ENCODE results near the gene ROCK1. TPM values are rescaled to one million over a fixed set of nuclear protein-coding genes. Genes with fewer than 3 reads are reported as not detected.

The ROCK1 gene
- total RNA-seq, 2 donors from 2014 or later = 49.6 to 54.2 TPM

DNA sequence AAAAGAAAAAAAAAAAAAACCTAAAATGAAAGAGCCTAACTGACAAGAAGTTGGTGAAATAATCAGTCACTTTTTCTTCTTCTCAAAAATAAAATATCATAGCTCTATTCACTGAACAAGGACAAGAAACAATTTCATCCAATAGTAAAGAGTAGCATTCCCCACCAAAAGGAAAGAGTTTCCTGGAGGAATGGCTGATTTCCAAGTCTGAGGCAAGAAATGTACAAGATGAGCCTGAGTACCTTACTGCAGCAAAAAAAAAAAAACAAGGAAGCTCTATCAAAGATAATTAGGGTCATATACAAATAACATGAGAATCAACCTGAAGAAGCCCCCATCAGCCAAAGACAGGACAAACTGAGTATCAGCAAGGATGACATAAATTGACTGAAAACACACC is 11.5 kb downstream of the ROCK1 start:
- Mint-ChIP-seq H3K9me3 (no peaks in the 10 kb centered on the region), H3K4me3 (no peak overlapping the region), H3K27ac (no peak overlapping the region), H3K36me3 (ENCODE audit: low read depth) (no peaks in the 10 kb centered on the region), H3K27me3 (ENCODE audit: insufficient read depth) (no peaks in the 10 kb centered on the region), H3K4me1 (peaks cover 7% of the 10 kb centered on the region)
- H3K27me3 ChIP-seq (ENCODE audit: control insufficient read depth, insufficient read depth, low read length, poor library complexity, severe bottlenecking) = no peaks in the 10 kb centered on the region
- TF ChIP-seq, protein P1, sequence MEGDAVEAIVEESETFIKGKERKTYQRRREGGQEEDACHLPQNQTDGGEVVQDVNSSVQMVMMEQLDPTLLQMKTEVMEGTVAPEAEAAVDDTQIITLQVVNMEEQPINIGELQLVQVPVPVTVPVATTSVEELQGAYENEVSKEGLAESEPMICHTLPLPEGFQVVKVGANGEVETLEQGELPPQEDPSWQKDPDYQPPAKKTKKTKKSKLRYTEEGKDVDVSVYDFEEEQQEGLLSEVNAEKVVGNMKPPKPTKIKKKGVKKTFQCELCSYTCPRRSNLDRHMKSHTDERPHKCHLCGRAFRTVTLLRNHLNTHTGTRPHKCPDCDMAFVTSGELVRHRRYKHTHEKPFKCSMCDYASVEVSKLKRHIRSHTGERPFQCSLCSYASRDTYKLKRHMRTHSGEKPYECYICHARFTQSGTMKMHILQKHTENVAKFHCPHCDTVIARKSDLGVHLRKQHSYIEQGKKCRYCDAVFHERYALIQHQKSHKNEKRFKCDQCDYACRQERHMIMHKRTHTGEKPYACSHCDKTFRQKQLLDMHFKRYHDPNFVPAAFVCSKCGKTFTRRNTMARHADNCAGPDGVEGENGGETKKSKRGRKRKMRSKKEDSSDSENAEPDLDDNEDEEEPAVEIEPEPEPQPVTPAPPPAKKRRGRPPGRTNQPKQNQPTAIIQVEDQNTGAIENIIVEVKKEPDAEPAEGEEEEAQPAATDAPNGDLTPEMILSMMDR (conservative IDR thresholded peaks at IDR 0.05) = no peak
- no peak overlapping the region for H3K4me3 ChIP-seq (ENCODE audit: low read length)
- no peaks in the 10 kb centered on the region for H3K4me1 ChIP-seq (ENCODE audit: control insufficient read depth, insufficient read depth, low read length)
- no peak overlapping the region for H3K9ac ChIP-seq (ENCODE audit: extremely low read depth, low read length, poor library complexity, severe bottlenecking)
- no peaks in the 10 kb centered on the region for H3K36me3 ChIP-seq (ENCODE audit: control insufficient read depth, insufficient read depth, low read length)
- DNase-seq = no peak
- no peak overlapping the region for H3K27ac ChIP-seq (ENCODE audit: low read depth, low read length)
- peaks cover 3% of the 10 kb centered on the region for H3K9me3 ChIP-seq (ENCODE audit: control insufficient read depth, low read length)

DNA sequence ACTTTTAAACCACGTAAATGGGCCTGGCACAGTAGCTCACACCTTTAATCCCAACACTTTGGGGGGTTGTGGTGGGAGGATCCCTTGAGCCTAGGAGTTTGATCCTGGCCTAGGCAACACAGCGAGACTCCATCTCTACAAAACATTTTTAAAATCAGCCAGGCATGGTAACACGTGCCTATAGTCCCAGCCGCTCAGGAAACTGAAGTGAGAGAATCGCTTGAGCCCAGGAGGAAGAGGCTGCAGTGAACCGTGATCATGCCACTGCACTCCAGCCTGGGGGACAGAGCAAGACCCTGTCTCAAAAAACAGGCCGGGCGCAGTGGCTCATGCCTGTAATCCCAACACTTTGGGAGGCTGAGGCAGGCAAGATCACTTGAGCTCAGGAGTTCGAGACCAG is 12.2 kb downstream of the ROCK1 start:
- Mint-ChIP-seq H3K36me3 (ENCODE audit: low read depth) (no peaks in the 10 kb centered on the region), H3K27ac (no peak overlapping the region), H3K4me3 (no peak overlapping the region), H3K4me1 (peaks cover 7% of the 10 kb centered on the region), H3K9me3 (no peaks in the 10 kb centered on the region), H3K27me3 (ENCODE audit: insufficient read depth) (no peaks in the 10 kb centered on the region)
- no peaks in the 10 kb centered on the region for H3K27me3 ChIP-seq (ENCODE audit: control insufficient read depth, insufficient read depth, low read length, poor library complexity, severe bottlenecking)
- DNase-seq = no peak
- no peak overlapping the region for H3K27ac ChIP-seq (ENCODE audit: low read depth, low read length)
- TF ChIP-seq, protein P1 (conservative IDR thresholded peaks at IDR 0.05) = no peak
- no peaks in the 10 kb centered on the region for H3K36me3 ChIP-seq (ENCODE audit: control insufficient read depth, insufficient read depth, low read length)
- no peaks in the 10 kb centered on the region for H3K4me1 ChIP-seq (ENCODE audit: control insufficient read depth, insufficient read depth, low read length)
- 84 to 88% methylated on average over 4 to 8 of the region's 9 CpGs for WGBS, 2 experiments (ENCODE audit: insufficient coverage in 1 of 2, insufficient read length in 1 of 2)
- H3K9ac ChIP-seq (ENCODE audit: extremely low read depth, low read length, poor library complexity, severe bottlenecking) = no peak overlapping the region
- no peak overlapping the region for H3K4me3 ChIP-seq (ENCODE audit: low read length)
- peaks cover 5% of the 10 kb centered on the region for H3K9me3 ChIP-seq (ENCODE audit: control insufficient read depth, low read length)

DNA sequence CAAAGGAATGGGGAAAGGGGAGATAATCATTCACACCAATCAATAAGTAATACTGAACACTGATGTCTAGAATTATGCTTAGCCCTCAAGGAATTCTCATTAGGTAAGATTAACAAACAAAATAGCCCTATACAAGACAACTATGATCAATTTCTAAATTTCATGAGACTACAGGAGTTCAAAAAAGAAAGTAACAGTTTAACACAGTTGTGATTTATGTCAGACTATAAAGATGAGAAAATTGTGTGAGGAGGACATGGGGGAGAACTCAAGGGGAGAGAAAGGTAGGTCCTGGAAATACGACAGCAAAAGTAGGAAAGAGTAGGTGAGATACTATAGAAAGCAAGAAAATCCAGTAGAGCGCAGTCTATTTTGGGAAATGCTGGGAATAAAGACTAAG is 14.9 kb downstream of the ROCK1 start:
- DNase-seq = no peak
- TF ChIP-seq, protein P1 (conservative IDR thresholded peaks at IDR 0.05) = no peak
- no peaks in the 10 kb centered on the region for H3K36me3 ChIP-seq (ENCODE audit: control insufficient read depth, insufficient read depth, low read length)
- H3K9me3 ChIP-seq (ENCODE audit: control insufficient read depth, low read length) = peaks cover 5% of the 10 kb centered on the region
- Mint-ChIP-seq H3K4me3 (no peak overlapping the region), H3K27me3 (ENCODE audit: insufficient read depth) (no peaks in the 10 kb centered on the region), H3K4me1 (peaks cover 6% of the 10 kb centered on the region), H3K9me3 (no peaks in the 10 kb centered on the region), H3K27ac (no peak overlapping the region), H3K36me3 (ENCODE audit: low read depth) (peaks cover 5% of the 10 kb centered on the region)
- 93 to 100% methylated on average over 2 of the region's 2 CpGs for WGBS, 2 experiments (ENCODE audit: insufficient coverage in 1 of 2, insufficient read length in 1 of 2)
- no peak overlapping the region for H3K27ac ChIP-seq (ENCODE audit: low read depth, low read length)
- no peak overlapping the region for H3K4me3 ChIP-seq (ENCODE audit: low read length)
- no peak overlapping the region for H3K9ac ChIP-seq (ENCODE audit: extremely low read depth, low read length, poor library complexity, severe bottlenecking)
- no peaks in the 10 kb centered on the region for H3K27me3 ChIP-seq (ENCODE audit: control insufficient read depth, insufficient read depth, low read length, poor library complexity, severe bottlenecking)
- H3K4me1 ChIP-seq (ENCODE audit: control insufficient read depth, insufficient read depth, low read length) = no peaks in the 10 kb centered on the region
